IPS DF 6.9 (cell line): Measurements from ENCODE around the gene DAD1.
"Not testable (repeated sequence)": the region's sequence is repeated elsewhere in the genome, so short reads cannot be mapped to it uniquely, and the experiment has no call there.

Experiments
- DNase-seq: peaks from one replicate; pipeline ENCODE4 v3.0.0-alpha.2; 2013; ENCODE audit warnings: low read depth, low spot score
- H3K27ac ChIP-seq: one replicate; pipeline ENCODE4 v1.5.1; 2013; ENCODE audit warnings: low read length, control low read depth
- H3K27me3 ChIP-seq: 2 replicates; pipeline ENCODE4 v1.6.1; 2013; ENCODE audit warnings: mild to moderate bottlenecking, low read length; ENCODE audit not compliant: control insufficient read depth, insufficient read depth
- H3K36me3 ChIP-seq: 2 replicates; pipeline ENCODE4 v1.6.1; 2013; ENCODE audit warnings: low read length; ENCODE audit not compliant: control insufficient read depth, insufficient read depth
- H3K4me1 ChIP-seq: 2 replicates; pipeline ENCODE4 v1.6.1; 2013; ENCODE audit warnings: low read length; ENCODE audit not compliant: control insufficient read depth, insufficient read depth
- H3K4me3 ChIP-seq: 2 replicates; pipeline ENCODE4 v1.5.1; 2013; ENCODE audit warnings: mild to moderate bottlenecking, low read length
- H3K9me3 ChIP-seq: 2 replicates; pipeline ENCODE4 v1.6.1; 2013; ENCODE audit warnings: low read length, inconsistent platforms; ENCODE audit not compliant: control insufficient read depth, insufficient read depth
- WGBS: extraction: QIAGEN DNeasy Blood & Tissue Kit; methylation state at CpG from one replicate; pipeline ENCODE4 v1.1.7; 2013; ENCODE audit warnings: mixed read lengths, missing lambda C conversion rate; ENCODE audit not compliant: insufficient read length, insufficient coverage; 5-methylcytosine and 5-hydroxymethylcytosine counted together

The DAD1 gene

DNA sequence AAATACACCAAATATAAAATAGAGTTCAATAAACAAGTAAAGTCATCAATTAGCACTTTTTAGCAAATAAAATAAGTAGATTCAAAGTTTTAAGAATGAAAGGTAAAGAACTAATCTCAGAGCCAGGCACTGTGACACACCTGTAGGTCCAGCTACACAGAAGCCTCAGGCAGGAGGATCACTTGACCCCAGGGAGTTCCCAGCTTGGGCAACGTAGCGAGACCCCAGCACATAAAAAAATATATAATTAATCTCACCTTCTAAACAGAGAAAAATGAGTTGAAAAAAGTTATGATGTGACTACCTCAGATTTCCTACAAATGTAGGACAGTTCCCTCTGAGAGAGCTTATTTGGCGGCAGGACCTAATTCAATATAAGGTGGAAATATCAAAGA, 19.3 kb downstream of the DAD1 start:
- H3K4me1 ChIP-seq: no peaks in the 10 kb centered on the region
- DNase-seq: no peak
- H3K27ac ChIP-seq: no peak overlapping the region
- H3K4me3 ChIP-seq: no peak overlapping the region
- peaks cover 5% of the 10 kb centered on the region; the same call in 1 of the 2 replicates for H3K36me3 ChIP-seq
- no CpG with 5 or more reads among the region's 3 CpGs for WGBS
- H3K9me3 ChIP-seq: no peaks in the 10 kb centered on the region
- H3K27me3 ChIP-seq: no peaks in the 10 kb centered on the region

DNA sequence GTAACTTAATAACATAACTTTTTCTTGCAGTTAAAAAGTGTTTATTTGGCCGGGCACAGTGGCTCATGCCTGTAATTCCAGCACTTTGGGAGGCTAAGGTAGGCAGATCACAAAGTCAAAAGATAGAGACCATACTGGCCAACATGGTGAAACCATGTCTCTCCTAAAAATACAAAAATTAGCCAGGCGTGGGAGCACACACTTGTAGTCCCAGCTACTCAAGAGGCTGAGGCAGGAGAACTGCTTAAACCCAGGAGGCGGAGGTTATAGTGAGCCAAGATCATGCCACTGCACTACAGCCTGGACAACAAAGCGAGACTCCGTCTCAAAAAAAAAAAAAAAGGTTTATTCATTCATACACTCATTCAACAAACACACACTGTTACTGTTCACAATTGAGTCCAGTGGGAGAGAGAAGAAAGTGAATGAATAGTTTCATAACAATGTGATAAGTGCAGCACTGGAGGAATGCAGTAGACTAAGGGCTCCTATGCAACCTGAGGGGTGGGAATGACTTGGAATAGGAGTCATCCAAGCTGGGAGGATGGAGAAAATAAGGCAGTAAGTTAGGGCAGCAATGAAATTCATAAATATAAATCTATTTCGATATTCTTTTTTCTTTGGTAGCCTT, 19.8 kb downstream of the DAD1 start:
- Histone ChIP-seq H3K27me3 (no peaks in the 10 kb centered on the region), H3K4me1 (no peaks in the 10 kb centered on the region), H3K9me3 (no peaks in the 10 kb centered on the region), H3K27ac (no peak overlapping the region), H3K36me3 (peaks cover 6% of the 10 kb centered on the region; the same call in 1 of the 2 replicates), H3K4me3 (no peak overlapping the region)
- WGBS: no CpG with 5 or more reads among the region's 6 CpGs
- no peak for DNase-seq

DNA sequence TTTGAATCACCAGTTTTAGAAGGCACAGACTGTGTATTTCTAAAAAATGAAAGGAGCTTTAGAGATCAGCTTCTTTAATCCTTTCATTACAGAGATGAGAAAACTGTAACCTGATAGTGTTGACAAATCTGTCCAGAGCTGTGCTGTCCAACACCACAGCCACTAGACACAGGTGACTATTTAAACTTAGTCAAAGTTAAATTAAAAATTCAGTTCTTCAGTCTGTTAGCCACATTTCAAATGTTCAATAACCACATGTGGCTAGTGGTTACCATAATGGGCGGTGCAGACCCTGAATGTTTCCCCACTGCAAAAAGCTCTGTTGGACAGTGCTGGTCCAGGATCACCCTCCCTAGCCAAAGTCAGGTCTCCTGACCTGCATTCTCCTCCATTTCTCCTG, 21.6 kb downstream of the DAD1 start:
- WGBS: no CpG with 5 or more reads among the region's 1 CpG
- H3K27me3 ChIP-seq: no peaks in the 10 kb centered on the region
- H3K4me3 ChIP-seq: no peak overlapping the region
- H3K9me3 ChIP-seq: no peaks in the 10 kb centered on the region
- H3K27ac ChIP-seq: no peak overlapping the region
- peaks cover 2% of the 10 kb centered on the region; the same call in 1 of the 2 replicates for H3K36me3 ChIP-seq
- no peak for DNase-seq
- H3K4me1 ChIP-seq: no peaks in the 10 kb centered on the region

DNA sequence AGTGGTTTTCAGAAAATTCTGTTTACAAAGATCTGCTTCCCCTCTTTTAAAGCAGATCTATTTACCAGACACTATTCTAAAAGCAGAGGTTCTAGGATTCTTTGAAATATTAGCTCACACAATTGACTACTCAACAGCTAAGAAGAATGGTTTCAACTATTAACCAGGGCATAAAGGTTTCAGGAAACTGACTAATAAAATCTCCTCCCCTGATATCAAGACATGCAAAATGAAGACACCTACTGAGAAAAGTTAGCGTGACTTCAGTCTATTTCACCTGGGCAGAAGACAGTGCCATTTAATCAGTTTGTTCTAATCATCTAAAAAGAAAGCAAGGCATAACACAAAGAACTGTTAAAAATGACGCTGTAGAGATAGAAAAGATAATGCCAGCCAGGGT, 22.2 kb downstream of the DAD1 start:
- no peaks in the 10 kb centered on the region for H3K4me1 ChIP-seq
- no peaks in the 10 kb centered on the region for H3K27me3 ChIP-seq
- DNase-seq: no peak
- no peaks in the 10 kb centered on the region for H3K9me3 ChIP-seq
- WGBS: no CpG with 5 or more reads among the region's 2 CpGs
- H3K36me3 ChIP-seq: peaks cover 2% of the 10 kb centered on the region; the same call in 1 of the 2 replicates
- no peak overlapping the region for H3K27ac ChIP-seq
- H3K4me3 ChIP-seq: no peak overlapping the region

DNA sequence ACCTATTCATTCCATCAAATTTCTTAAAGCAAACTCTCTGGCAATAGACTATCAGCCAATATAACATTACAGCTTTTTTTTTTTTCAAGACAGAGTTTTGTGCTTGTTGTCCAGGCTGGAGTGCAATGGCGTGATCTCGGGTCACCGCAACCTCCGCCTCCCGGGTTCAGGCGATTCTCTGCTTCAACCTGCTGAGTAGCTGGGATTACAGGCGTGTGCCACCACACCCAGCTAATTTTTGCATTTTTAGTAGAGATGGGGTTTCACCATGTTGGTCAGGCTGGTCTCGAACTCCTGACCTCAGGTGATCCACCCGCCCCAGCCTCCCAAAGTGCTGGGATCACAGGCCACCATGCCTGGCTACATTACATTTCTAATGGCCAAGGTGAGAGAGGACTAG, 22.8 kb downstream of the DAD1 start:
- not testable (repeated sequence) for H3K4me3 ChIP-seq, H3K4me1 ChIP-seq, H3K27me3 ChIP-seq, H3K36me3 ChIP-seq, H3K27ac ChIP-seq, DNase-seq, H3K9me3 ChIP-seq
- no CpG with 5 or more reads among the region's 9 CpGs for WGBS

DNA sequence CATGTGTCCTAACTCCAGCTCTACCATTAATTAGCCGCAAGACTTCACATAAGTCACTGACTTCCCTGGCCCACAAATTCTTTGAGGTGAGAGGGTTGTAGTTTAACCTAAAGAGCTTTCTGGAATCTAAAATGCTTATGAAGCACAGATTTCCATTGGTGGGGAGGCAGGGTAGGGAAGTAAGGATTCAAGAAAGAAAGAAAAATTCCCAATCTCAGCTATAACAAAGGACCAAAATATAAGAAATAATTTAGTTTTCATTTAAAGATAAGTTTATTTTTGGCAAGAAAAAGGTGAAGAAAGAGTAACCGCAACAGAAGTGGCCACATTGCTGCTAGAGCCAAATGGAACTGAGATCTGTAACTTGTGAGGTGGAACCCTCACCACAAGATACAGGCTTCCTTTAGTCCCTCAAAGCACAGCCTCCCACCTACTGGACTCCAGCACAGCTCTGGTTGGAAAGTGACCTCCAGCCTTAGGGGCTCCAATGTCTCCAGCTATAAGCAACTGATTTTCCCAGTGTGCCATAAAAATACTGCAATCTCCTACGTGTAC, 23.6 kb downstream of the DAD1 start:
- no CpG with 5 or more reads among the region's 3 CpGs for WGBS
- Histone ChIP-seq H3K4me3 (no peak overlapping the region), H3K9me3 (no peaks in the 10 kb centered on the region), H3K4me1 (no peaks in the 10 kb centered on the region), H3K27me3 (no peaks in the 10 kb centered on the region), H3K27ac (no peak overlapping the region), H3K36me3 (peaks cover 2% of the 10 kb centered on the region; the same call in 1 of the 2 replicates)
- no peak for DNase-seq

DNA sequence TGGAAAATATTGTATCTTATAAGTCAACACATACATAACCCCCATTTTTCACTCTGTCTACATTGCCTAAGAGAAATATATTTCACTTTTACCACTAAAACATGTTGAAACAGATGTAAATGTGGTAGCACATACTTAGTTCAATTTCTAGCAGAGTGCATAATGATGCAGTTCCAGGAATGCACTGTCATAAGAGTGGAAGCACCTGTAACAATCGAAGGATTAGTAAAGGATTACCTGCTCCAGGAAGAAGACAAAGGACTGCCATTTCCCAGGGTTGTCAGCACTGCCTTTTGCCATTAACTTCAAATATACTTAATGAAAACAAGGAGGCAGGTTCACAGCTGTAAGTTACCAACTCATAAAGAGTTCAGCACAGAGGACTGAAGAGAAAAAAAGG, 24.6 kb downstream of the DAD1 start:
- Histone ChIP-seq H3K4me3 (no peak overlapping the region), H3K9me3 (no peaks in the 10 kb centered on the region), H3K27ac (no peak overlapping the region), H3K4me1 (no peaks in the 10 kb centered on the region), H3K36me3 (peaks cover 2% of the 10 kb centered on the region; the same call in 1 of the 2 replicates), H3K27me3 (no peaks in the 10 kb centered on the region)
- no CpG with 5 or more reads among the region's 1 CpG for WGBS
- DNase-seq: no peak

DNA sequence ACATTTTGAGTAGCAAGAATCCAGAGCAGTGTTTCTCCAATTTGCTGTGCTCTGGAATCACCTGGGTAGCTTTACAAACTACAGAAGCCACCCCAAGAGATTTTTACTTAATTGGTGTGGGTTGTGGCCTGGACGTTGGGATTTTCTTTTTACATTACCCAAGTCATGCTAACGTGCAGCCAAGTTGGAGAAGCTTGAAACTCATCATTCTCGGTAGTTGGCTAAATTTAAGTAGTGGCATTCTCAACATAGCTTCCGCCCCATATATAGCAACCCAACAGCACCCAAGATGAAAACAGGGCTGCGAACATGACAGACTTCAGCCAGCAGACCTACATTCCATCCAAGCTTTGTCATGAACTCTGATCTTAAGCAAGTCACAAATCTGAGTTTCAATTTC, 25.0 kb downstream of the DAD1 start:
- H3K36me3 ChIP-seq: peaks cover 2% of the 10 kb centered on the region; the same call in 1 of the 2 replicates

DNA sequence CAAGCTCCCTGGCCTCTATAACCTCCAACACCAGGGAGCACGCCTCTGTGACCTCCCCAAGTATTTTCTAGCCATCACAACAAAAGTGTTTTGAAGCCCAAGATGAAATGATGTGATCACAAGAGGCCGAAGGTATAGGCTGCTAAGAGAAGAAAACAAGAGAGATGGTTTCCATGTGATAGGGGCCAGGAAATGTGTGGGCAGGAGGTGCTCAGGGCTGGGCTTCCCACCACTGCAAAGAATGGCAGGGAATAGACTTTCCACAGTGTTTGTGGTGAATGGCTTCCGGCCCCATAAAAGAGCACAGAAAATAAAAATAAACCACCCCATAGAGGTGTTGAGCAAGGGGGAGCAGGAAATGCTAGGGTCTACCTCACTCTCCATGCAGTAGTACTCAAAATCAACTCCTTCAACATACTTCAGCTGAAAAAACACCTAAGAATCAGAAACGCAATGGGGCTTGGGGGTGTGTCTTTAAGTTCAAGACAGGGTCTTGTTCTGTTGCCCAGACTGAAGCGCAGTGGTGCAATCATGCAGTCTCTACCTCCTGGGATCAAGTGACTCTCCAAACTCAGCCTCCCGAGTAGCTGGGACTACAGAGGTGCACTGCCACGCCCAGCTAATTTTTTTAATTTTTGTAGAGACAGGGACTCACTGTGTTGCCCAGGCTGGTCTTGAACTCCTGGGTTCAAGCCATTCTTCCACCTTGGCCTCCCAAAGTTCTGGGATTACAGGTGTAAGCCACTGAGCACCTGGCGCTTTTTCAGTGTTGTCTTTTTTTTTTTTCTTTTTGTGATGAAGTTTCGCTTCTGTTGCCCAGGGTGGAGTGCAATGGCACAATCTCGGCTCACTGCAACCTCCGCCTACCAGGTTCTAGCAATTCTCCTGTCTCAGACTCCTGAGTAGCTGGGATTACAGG, 27.1 kb downstream of the DAD1 start:
- Histone ChIP-seq H3K9me3 (no peaks in the 10 kb centered on the region), H3K27ac (no peak overlapping the region), H3K4me3 (no peak overlapping the region), H3K4me1 (no peaks in the 10 kb centered on the region), H3K36me3 (peaks cover 2% of the 10 kb centered on the region; the same call in 1 of the 2 replicates), H3K27me3 (no peaks in the 10 kb centered on the region)
- no peak for DNase-seq
- no CpG with 5 or more reads among the region's 11 CpGs for WGBS

More for the DNA sequence above, 25.0 kb downstream of the DAD1 start:
- no peaks in the 10 kb centered on the region for H3K4me1 ChIP-seq
- H3K9me3 ChIP-seq: no peaks in the 10 kb centered on the region
- no peak for DNase-seq
- H3K27ac ChIP-seq: no peak overlapping the region
- H3K4me3 ChIP-seq: no peak overlapping the region
- no CpG with 5 or more reads among the region's 5 CpGs for WGBS
- H3K27me3 ChIP-seq: no peaks in the 10 kb centered on the region

DNA sequence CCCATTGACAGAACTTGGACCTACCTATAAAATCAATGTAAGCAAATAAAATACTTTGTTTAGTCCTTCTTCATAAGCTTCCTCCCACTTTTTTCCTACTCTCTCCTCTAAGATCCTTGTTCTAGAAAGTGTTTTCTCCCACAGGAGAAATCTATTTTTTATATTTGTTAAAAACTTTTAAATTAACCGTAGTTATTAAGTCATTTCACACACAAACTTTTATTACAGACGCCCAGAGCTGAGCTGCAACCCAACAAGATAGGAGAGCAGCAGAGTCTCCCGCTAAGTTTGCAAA, 27.7 kb downstream of the DAD1 start:
- WGBS: no CpG with 5 or more reads among the region's 3 CpGs
- Histone ChIP-seq H3K27ac (no peak overlapping the region), H3K27me3 (no peaks in the 10 kb centered on the region), H3K4me3 (no peak overlapping the region), H3K36me3 (peaks cover 2% of the 10 kb centered on the region; the same call in 1 of the 2 replicates), H3K4me1 (no peaks in the 10 kb centered on the region), H3K9me3 (no peaks in the 10 kb centered on the region)
- DNase-seq: no peak
